ES-I3 (cell line): ENCODE results near the gene CEACAM21.

Experiments used
- H3K36me3 ChIP-seq: 2 replicates; pipeline ENCODE4 v1.6.1; 2013; ENCODE audit warnings: mild to moderate bottlenecking, low read length, control low read depth, moderate library complexity; ENCODE audit not compliant: insufficient read depth
- H3K4me1 ChIP-seq: 2 replicates; pipeline ENCODE4 v1.6.1; 2013; ENCODE audit warnings: mild to moderate bottlenecking, control low read depth, low read length; ENCODE audit not compliant: insufficient read depth
- H3K9ac ChIP-seq: 2 replicates; pipeline ENCODE4 v1.6.1; 2013; ENCODE audit warnings: low read depth, mild to moderate bottlenecking, low read length, moderate library complexity
- H3K9me3 ChIP-seq: 2 replicates; pipeline ENCODE4 v1.6.1; 2013; ENCODE audit warnings: mild to moderate bottlenecking, low read length, moderate library complexity; ENCODE audit not compliant: control insufficient read depth, insufficient read depth

The CEACAM21 gene

GRCh38 chr19:41606215-41606837 lies 30.4 kb downstream of the CEACAM21 start:
- Histone ChIP-seq H3K9me3 (no peaks in the 10 kb centered on the region; the same call in 1 of the 2 replicates), H3K36me3 (no peaks in the 10 kb centered on the region), H3K4me1 (no peaks in the 10 kb centered on the region), H3K9ac (no peak overlapping the region)

- Histone ChIP-seq H3K4me1 (no peaks in the 10 kb centered on the region), H3K9ac (no peak overlapping the region), H3K36me3 (no peaks in the 10 kb centered on the region), H3K9me3 (no peaks in the 10 kb centered on the region; the same call in 1 of the 2 replicates)
Observed at GRCh38 chr19:41607668-41608067, 31.7 kb downstream of the CEACAM21 start.

GRCh38 chr19:41610789-41611188 lies 34.8 kb downstream of the CEACAM21 start:
- H3K36me3 ChIP-seq, result no peaks in the 10 kb centered on the region
- H3K9ac ChIP-seq, result no peak overlapping the region
- H3K4me1 ChIP-seq, result no peaks in the 10 kb centered on the region
- no peaks in the 10 kb centered on the region; the same call in 1 of the 2 replicates for H3K9me3 ChIP-seq

GRCh38 chr19:41612483-41612882 lies 36.5 kb downstream of the CEACAM21 start:
- no peak overlapping the region for H3K9ac ChIP-seq
- H3K9me3 ChIP-seq, result no peaks in the 10 kb centered on the region; the same call in 1 of the 2 replicates
- no peaks in the 10 kb centered on the region for H3K36me3 ChIP-seq
- H3K4me1 ChIP-seq, result no peaks in the 10 kb centered on the region

- Histone ChIP-seq H3K36me3 (no peaks in the 10 kb centered on the region), H3K9me3 (no peaks in the 10 kb centered on the region)
Observed at GRCh38 chr19:41615207-41615606, 39.2 kb downstream of the CEACAM21 start.

GRCh38 chr19:41616792-41617621 lies 41.0 kb downstream of the CEACAM21 start:
- Histone ChIP-seq H3K9me3 (no peaks in the 10 kb centered on the region), H3K36me3 (no peaks in the 10 kb centered on the region), H3K4me1 (no peaks in the 10 kb centered on the region), H3K9ac (no peak overlapping the region)

More at GRCh38 chr19:41615207-41615606, 39.2 kb downstream of the CEACAM21 start:
- Histone ChIP-seq H3K4me1 (no peaks in the 10 kb centered on the region), H3K9ac (no peak overlapping the region)

- no peaks in the 10 kb centered on the region for H3K36me3 ChIP-seq
- no peaks in the 10 kb centered on the region for H3K9me3 ChIP-seq
- no peaks in the 10 kb centered on the region for H3K4me1 ChIP-seq
- H3K9ac ChIP-seq, result no peak overlapping the region
Observed at GRCh38 chr19:41617941-41618730, 42.2 kb downstream of the CEACAM21 start.

- no peak overlapping the region for H3K9ac ChIP-seq
- H3K4me1 ChIP-seq, result no peaks in the 10 kb centered on the region
- H3K36me3 ChIP-seq, result no peaks in the 10 kb centered on the region
- H3K9me3 ChIP-seq, result no peaks in the 10 kb centered on the region
Observed at GRCh38 chr19:41619018-41619556, 43.1 kb downstream of the CEACAM21 start.

- no peaks in the 10 kb centered on the region for H3K4me1 ChIP-seq
- no peaks in the 10 kb centered on the region for H3K36me3 ChIP-seq
- no peaks in the 10 kb centered on the region for H3K9me3 ChIP-seq
- H3K9ac ChIP-seq, result no peak overlapping the region
Observed at GRCh38 chr19:41620171-41620570, 44.2 kb downstream of the CEACAM21 start.

GRCh38 chr19:41621226-41621625 lies 45.3 kb downstream of the CEACAM21 start:
- Histone ChIP-seq H3K4me1 (no peaks in the 10 kb centered on the region), H3K9me3 (no peaks in the 10 kb centered on the region), H3K9ac (no peak overlapping the region), H3K36me3 (no peaks in the 10 kb centered on the region)

GRCh38 chr19:41621654-41622053 lies 45.7 kb downstream of the CEACAM21 start:
- Histone ChIP-seq H3K4me1 (no peaks in the 10 kb centered on the region), H3K9me3 (no peaks in the 10 kb centered on the region), H3K9ac (no peak overlapping the region), H3K36me3 (no peaks in the 10 kb centered on the region)

- Histone ChIP-seq H3K36me3 (no peaks in the 10 kb centered on the region), H3K4me1 (no peaks in the 10 kb centered on the region), H3K9me3 (no peaks in the 10 kb centered on the region), H3K9ac (no peak overlapping the region)
Observed at GRCh38 chr19:41623360-41623759, 47.4 kb downstream of the CEACAM21 start.

GRCh38 chr19:41624515-41624914 lies 48.5 kb downstream of the CEACAM21 start:
- Histone ChIP-seq H3K9me3 (no peaks in the 10 kb centered on the region), H3K9ac (no peak overlapping the region), H3K4me1 (no peaks in the 10 kb centered on the region), H3K36me3 (no peaks in the 10 kb centered on the region)

- no peaks in the 10 kb centered on the region; the same call in 1 of the 2 replicates for H3K9me3 ChIP-seq
- no peaks in the 10 kb centered on the region for H3K4me1 ChIP-seq
- H3K36me3 ChIP-seq, result no peaks in the 10 kb centered on the region
- no peak overlapping the region for H3K9ac ChIP-seq
Observed at GRCh38 chr19:41624937-41625336, 49.0 kb downstream of the CEACAM21 start.
